Epithelial cell of alveolus of lung (primary cell): Measurements from ENCODE around the gene SH3TC1. TPM values are rescaled to one million over a fixed set of nuclear protein-coding genes. Genes with fewer than 3 reads are reported as not detected.

Experiments used
- total RNA-seq: library from RNA; depleted of rRNA; stranded (reverse); fragments of >200 nt; gene quantifications from 2 replicates; pipeline ENCODE4 v1.2.1, GENCODE V29; 2015

The SH3TC1 gene
- 2.2 and 13.4 TPM in 2 replicates for total RNA-seq

GRCh38 chr4:8198906-8199593, at the start of gene SH3TC1:
Gene SH3TC1, plus strand, starts transcription at chr4:8199290. Its CDS starts 5,905 bp downstream, at chr4:8205195.

DNA sequence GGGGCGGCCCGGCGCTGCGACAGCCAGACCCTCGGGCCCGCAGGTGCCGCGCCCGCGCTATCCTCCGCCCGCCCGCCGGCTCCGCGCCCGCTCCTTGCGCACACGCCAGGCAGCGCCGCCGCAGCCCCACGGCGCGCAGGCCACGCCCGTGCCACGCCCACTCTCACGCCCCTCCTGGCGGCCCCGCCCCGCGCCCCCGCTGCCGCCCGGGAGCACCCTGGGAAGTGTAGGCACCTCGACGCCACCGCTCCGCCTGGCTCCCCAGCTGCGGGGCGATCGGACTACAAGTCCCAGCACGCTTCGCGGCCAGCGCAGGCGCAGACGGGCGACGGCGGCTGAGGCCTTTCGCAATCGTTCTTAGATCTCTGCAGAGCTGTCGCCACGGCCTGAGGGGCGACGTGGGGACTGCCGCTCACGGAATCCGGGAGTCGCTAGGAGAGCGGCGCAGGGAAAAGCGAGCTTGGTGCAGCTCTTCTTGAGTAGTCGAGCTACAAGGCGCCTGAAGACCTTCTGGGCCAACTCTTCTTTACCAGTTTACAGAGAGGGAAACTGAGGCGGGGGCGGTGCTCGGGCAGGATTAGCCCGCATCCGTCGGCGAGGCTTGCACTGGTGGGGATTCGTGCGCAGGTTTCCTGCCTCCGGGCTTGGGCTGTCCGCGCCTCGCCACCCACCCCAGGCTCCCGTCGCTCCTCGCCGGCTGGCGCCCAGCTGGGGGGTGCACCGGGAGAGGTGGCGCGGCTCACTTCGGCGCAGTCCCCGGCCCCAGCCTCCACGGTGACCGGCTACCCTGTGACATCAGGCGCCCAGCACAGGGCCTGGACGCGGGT, 40.2 kb upstream of the SH3TC1 start, which contains the start of gene ABLIM2:
Gene ABLIM2 (minus strand): TSS at position 104 of the 827 bp plus-strand sequence. CDS start 124 bp downstream, outside the sequence.

GRCh38 chr4:8269535-8270417, 70.7 kb downstream of the SH3TC1 start, which contains the start of gene HTRA3:
Gene HTRA3, plus strand, starts transcription at chr4:8269754. Its CDS starts 215 bp downstream, at chr4:8269969.

Other genes with a start within 250 kb of the SH3TC1 start
- 0.13 TPM in 1 of 2 replicates, not detected in the other for gene ABLIM2, start 40.5 kb upstream of the SH3TC1 start, total RNA-seq
- gene HTRA3, start 70.5 kb downstream of the SH3TC1 start, total RNA-seq: 10.3 and 79.3 TPM in 2 replicates
- 30.6 and 32.6 TPM in 2 replicates for gene ACOX3, start 241.4 kb downstream of the SH3TC1 start, total RNA-seq
- gene TRMT44, start 241.5 kb downstream of the SH3TC1 start, total RNA-seq: 12.5 and 13.7 TPM in 2 replicates